DND-41 (cell line): Measurements from ENCODE around the gene MUC5B.

Source experiments
- ATAC-seq: fragments of 200-7000 bp; cut with Tn5 transposase; 3 replicates; pipeline ENCODE4 v1.9.1; 2021; ENCODE audit warnings: low read depth; ENCODE audit not compliant: insufficient read depth
- DNase-seq: peaks from one replicate; pipeline ENCODE4 v3.0.0-alpha.2; 2020
- H2AFZ ChIP-seq: 2 replicates; pipeline ENCODE4 v1.6.0; 2012; ENCODE audit warnings: low read depth, low read length
- H3K27ac ChIP-seq: 2 replicates; pipeline ENCODE4 v1.5.1; 2012; ENCODE audit warnings: low read length, inconsistent platforms
- H3K27me3 ChIP-seq: fragments of 200-600 bp; sonication (generic); 2 replicates; pipeline ENCODE4 v1.6.0; 2012; ENCODE audit warnings: low read length, mild to moderate bottlenecking, inconsistent platforms; ENCODE audit not compliant: insufficient read depth, poor library complexity
- H3K36me3 ChIP-seq: 2 replicates; pipeline ENCODE4 v1.5.1; 2012; ENCODE audit warnings: low read length, inconsistent platforms; ENCODE audit not compliant: insufficient read depth
- H3K4me1 ChIP-seq: 2 replicates; pipeline ENCODE4 v1.5.1; 2012; ENCODE audit warnings: mild to moderate bottlenecking, low read length; ENCODE audit not compliant: insufficient read depth
- H3K4me2 ChIP-seq: 2 replicates; pipeline ENCODE4 v1.6.0; 2012; ENCODE audit warnings: mild to moderate bottlenecking, moderate library complexity, low read length, inconsistent platforms; ENCODE audit not compliant: insufficient read depth
- H3K4me3 ChIP-seq, 2 experiments: fragments of 200-600 bp in 1 of 2; shearing (Covaris generic) in 1 of 2; 2 replicates each; pipeline ENCODE4 v1.5.1; 2012 to 2016; ENCODE audit warnings: inconsistent platforms in 2 of 2, low read length in 2 of 2, mild to moderate bottlenecking in 2 of 2, low read depth in 1 of 2, moderate library complexity in 1 of 2
- H3K79me2 ChIP-seq: 2 replicates; pipeline ENCODE4 v1.6.0; 2012; ENCODE audit warnings: low read length, inconsistent platforms; ENCODE audit not compliant: insufficient read depth
- H3K9ac ChIP-seq: 2 replicates; pipeline ENCODE4 v1.6.0; 2012; ENCODE audit warnings: low read depth, mild to moderate bottlenecking, inconsistent platforms, low read length, moderate library complexity
- H3K9me3 ChIP-seq: 2 replicates; pipeline ENCODE4 v1.5.1; 2012; ENCODE audit warnings: low read length, moderate library complexity, mild to moderate bottlenecking, inconsistent platforms; ENCODE audit not compliant: insufficient read depth, severe bottlenecking
- H4K20me1 ChIP-seq: 2 replicates; pipeline ENCODE4 v1.6.0; 2012; ENCODE audit warnings: low read length; ENCODE audit not compliant: insufficient read depth
- EZH2 ChIP-seq: IDR thresholded peaks from 3 replicates; pipeline ENCODE4 v1.6.1; 2012; ENCODE audit warnings: borderline replicate concordance, low read depth, mild to moderate bottlenecking, moderate library complexity, low read length, inconsistent platforms; ENCODE audit not compliant: severe bottlenecking
- TF ChIP-seq, protein P1 (sequence below): IDR thresholded peaks from 2 replicates; pipeline ENCODE4 v1.5.1; 2012; ENCODE audit warnings: borderline replicate concordance, low read length, moderate library complexity, mild to moderate bottlenecking; ENCODE audit not compliant: poor library complexity, severe bottlenecking; ENCODE audit errors: extremely low read depth

Gene MUC5B

DNA sequence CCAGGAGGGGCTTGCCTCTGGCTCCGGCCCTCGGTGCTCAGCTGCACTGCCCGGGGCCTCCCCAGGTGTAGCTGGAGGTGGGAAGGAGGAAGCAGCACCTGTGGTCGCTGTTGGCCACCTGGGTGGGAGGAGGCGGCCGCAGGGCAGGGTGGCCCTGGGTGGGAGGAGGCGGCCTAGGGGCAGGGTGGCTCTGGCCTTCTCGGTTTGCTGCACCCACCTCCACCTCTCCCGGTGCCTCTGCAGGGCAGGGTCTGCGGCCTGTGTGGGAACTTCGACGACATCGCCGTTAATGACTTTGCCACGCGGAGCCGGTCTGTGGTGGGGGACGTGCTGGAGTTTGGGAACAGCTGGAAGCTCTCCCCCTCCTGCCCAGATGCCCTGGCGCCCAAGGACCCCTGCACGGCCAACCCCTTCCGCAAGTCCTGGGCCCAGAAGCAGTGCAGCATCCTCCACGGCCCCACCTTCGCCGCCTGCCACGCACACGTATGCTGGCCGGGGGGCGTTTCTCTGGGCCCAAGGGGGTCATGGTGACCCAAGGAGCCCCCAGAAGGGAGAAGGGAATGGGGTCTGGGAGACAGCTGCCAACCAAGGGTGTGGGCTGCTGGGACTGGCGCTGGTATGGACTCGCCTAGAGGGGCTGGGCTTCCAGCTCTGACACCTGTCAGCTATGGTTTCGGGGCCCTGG lies 44.5 kb upstream of the MUC5B start:
- H3K4me3 ChIP-seq: no peak overlapping the region
- no peak for ATAC-seq

DNA sequence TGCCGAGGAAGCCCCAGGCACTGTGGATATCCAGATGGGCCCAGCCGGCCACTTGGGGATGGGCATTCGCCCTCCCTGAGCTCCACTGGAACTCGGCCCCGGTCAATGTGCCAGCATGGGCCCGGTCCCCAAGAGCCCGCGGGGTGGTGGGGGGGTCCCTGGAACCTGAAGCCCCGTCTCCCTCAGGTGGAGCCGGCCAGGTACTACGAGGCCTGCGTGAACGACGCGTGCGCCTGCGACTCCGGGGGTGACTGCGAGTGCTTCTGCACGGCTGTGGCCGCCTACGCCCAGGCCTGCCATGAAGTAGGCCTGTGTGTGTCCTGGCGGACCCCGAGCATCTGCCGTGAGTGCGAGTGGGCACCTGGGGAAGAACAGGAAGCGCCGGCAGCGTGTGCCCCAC lies 44.0 kb upstream of the MUC5B start:
- 0 out of 2 replicates have a peak, but pooled peaks cover 3% of the 10 kb centered on the region for H4K20me1 ChIP-seq
- H3K36me3 ChIP-seq: no peaks in the 10 kb centered on the region
- no peak overlapping the region for H3K9ac ChIP-seq
- no peak overlapping the region for H3K4me2 ChIP-seq
- no peak overlapping the region for H3K27ac ChIP-seq
- no peaks in the 10 kb centered on the region for H3K27me3 ChIP-seq
- no peaks in the 10 kb centered on the region for H3K9me3 ChIP-seq
- no peak for TF ChIP-seq EZH2
- TF ChIP-seq, protein P1, sequence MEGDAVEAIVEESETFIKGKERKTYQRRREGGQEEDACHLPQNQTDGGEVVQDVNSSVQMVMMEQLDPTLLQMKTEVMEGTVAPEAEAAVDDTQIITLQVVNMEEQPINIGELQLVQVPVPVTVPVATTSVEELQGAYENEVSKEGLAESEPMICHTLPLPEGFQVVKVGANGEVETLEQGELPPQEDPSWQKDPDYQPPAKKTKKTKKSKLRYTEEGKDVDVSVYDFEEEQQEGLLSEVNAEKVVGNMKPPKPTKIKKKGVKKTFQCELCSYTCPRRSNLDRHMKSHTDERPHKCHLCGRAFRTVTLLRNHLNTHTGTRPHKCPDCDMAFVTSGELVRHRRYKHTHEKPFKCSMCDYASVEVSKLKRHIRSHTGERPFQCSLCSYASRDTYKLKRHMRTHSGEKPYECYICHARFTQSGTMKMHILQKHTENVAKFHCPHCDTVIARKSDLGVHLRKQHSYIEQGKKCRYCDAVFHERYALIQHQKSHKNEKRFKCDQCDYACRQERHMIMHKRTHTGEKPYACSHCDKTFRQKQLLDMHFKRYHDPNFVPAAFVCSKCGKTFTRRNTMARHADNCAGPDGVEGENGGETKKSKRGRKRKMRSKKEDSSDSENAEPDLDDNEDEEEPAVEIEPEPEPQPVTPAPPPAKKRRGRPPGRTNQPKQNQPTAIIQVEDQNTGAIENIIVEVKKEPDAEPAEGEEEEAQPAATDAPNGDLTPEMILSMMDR: no peak
- H3K4me1 ChIP-seq: no peaks in the 10 kb centered on the region
- H3K4me3 ChIP-seq: no peak overlapping the region
- H3K79me2 ChIP-seq: no peaks in the 10 kb centered on the region
- H2AFZ ChIP-seq: no peak overlapping the region
- no peak for DNase-seq
- ATAC-seq: no peak

More for the DNA sequence above, 44.5 kb upstream of the MUC5B start:
- Histone ChIP-seq H2AFZ (no peak overlapping the region), H3K4me2 (no peak overlapping the region), H3K27me3 (no peaks in the 10 kb centered on the region), H4K20me1 (0 out of 2 replicates have a peak, but pooled peaks cover 3% of the 10 kb centered on the region), H3K4me1 (no peaks in the 10 kb centered on the region), H3K36me3 (no peaks in the 10 kb centered on the region), H3K9me3 (no peaks in the 10 kb centered on the region), H3K27ac (no peak overlapping the region), H3K79me2 (no peaks in the 10 kb centered on the region), H3K9ac (no peak overlapping the region)
- TF ChIP-seq, protein P1: no peak
- no peak for TF ChIP-seq EZH2
- DNase-seq: no peak

DNA sequence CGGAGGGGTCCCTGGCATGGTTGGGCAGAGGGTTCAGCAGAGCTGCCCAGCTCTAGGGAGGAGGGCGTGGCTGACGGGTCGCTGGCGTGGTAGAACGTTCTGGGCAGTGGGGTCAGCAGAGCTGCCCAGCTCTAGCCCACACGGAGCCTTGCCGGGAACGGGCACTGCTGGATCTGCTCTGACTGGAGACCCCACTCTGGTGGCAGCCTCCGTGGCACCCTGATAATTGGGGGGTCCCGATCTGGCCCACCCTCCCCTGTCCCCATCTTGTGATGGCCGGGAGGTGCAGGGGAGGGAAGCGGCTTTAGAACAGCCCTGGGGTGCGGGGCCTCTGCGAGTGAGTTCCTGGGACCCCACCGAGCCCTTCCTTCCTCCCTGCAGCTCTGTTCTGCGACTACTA lies 43.2 kb upstream of the MUC5B start:
- Histone ChIP-seq H3K9me3 (no peaks in the 10 kb centered on the region), H3K9ac (no peak overlapping the region), H3K79me2 (no peaks in the 10 kb centered on the region), H3K4me1 (no peaks in the 10 kb centered on the region), H3K27ac (no peak overlapping the region), H4K20me1 (0 out of 2 replicates have a peak, but pooled peaks cover 3% of the 10 kb centered on the region), H2AFZ (no peak overlapping the region), H3K4me2 (no peak overlapping the region), H3K4me3 (no peak overlapping the region), H3K36me3 (no peaks in the 10 kb centered on the region), H3K27me3 (no peaks in the 10 kb centered on the region)
- no peak for ATAC-seq
- DNase-seq: no peak
- no peak for TF ChIP-seq EZH2
- TF ChIP-seq, protein P1: no peak
